ENCODE results near the gene ZNF248.
"Not testable (repeated sequence)": the region's sequence is repeated elsewhere in the genome, so short reads cannot be mapped to it uniquely, and the experiment has no call there.

ZNF248 gene

GRCh38 chr10:37859270-37859669, 1.9 kb upstream of the ZNF248 start:
- not testable (repeated sequence) for H3K9me3 Mint-ChIP-seq; H3K36me3 Mint-ChIP-seq; H3K4me3 Mint-ChIP-seq; H3K27ac Mint-ChIP-seq; ATAC-seq (replicated peaks); H3K27me3 Mint-ChIP-seq; DNase-seq
- peaks cover 15 to 37% of the 10 kb centered on the region in 2 donors for H3K4me1 Mint-ChIP-seq

GRCh38 chr10:37856881-37857286, 526 bp downstream of the ZNF248 start:
- Mint-ChIP-seq H3K36me3 (peaks cover 20 to 28% of the 10 kb centered on the region in 2 donors), H3K27ac (peak overlapping the region; percentile 98), H3K9me3 (no peaks in the 10 kb centered on the region), H3K4me1 (peaks cover 18 to 52% of the 10 kb centered on the region in 2 donors), H3K4me3 (peak overlapping the region; percentile 89 to 90), H3K27me3 (no peaks in the 10 kb centered on the region)
- no peak for DNase-seq
- ATAC-seq (replicated peaks) = peak; percentile 10 to 18

GRCh38 chr10:37855636-37856035, 1.8 kb downstream of the ZNF248 start:
- ATAC-seq (replicated peaks) (no peak), DNase-seq (no peak)
- peaks cover 23 to 32% of the 10 kb centered on the region in 2 donors for H3K36me3 Mint-ChIP-seq
- H3K27ac Mint-ChIP-seq = no peak overlapping the region
- H3K4me1 Mint-ChIP-seq = peaks cover 18 to 52% of the 10 kb centered on the region in 2 donors
- H3K27me3 Mint-ChIP-seq = no peaks in the 10 kb centered on the region
- H3K4me3 Mint-ChIP-seq = peak overlapping the region; percentile 49 to 53
- H3K9me3 Mint-ChIP-seq = no peaks in the 10 kb centered on the region

GRCh38 chr10:37854626-37855025, 2.8 kb downstream of the ZNF248 start:
- no peaks in the 10 kb centered on the region for H3K27me3 Mint-ChIP-seq
- peaks cover 18 to 52% of the 10 kb centered on the region in 2 donors for H3K4me1 Mint-ChIP-seq
- no peak for ATAC-seq (replicated peaks)
- no peak for DNase-seq
- H3K27ac Mint-ChIP-seq = no peak overlapping the region
- no peaks in the 10 kb centered on the region for H3K9me3 Mint-ChIP-seq
- peak overlapping the region in 1 of 2 donors; percentile 49 for H3K4me3 Mint-ChIP-seq
- peaks cover 23 to 29% of the 10 kb centered on the region in 2 donors for H3K36me3 Mint-ChIP-seq

- Mint-ChIP-seq H3K36me3 (peaks cover 53 to 77% of the 10 kb centered on the region in 2 donors), H3K9me3 (peaks cover 8 to 12% of the 10 kb centered on the region in 2 donors), H3K27ac (peak overlapping the region; percentile 72), H3K27me3 (no peaks in the 10 kb centered on the region), H3K4me1 (peaks cover 3% of the 10 kb centered on the region in 2 donors), H3K4me3 (no peak overlapping the region)
- DNase-seq (no peak), ATAC-seq (replicated peaks) (no peak)
Observed at GRCh38 chr10:37844644-37845043, 12.8 kb downstream of the ZNF248 start.

GRCh38 chr10:37839243-37839642, 18.2 kb downstream of the ZNF248 start:
- Mint-ChIP-seq H3K9me3 (peaks cover 25 to 32% of the 10 kb centered on the region in 2 donors), H3K27ac (no peak overlapping the region), H3K4me3 (no peak overlapping the region), H3K27me3 (no peaks in the 10 kb centered on the region), H3K36me3 (peaks cover 72 to 91% of the 10 kb centered on the region in 2 donors), H3K4me1 (peaks cover 2 to 6% of the 10 kb centered on the region in 2 donors)
- ATAC-seq (replicated peaks) (no peak), DNase-seq (no peak)

- Mint-ChIP-seq H3K27ac (no peak overlapping the region), H3K4me3 (no peak overlapping the region), H3K9me3 (peaks cover 56 to 66% of the 10 kb centered on the region in 2 donors), H3K4me1 (peaks cover 2 to 8% of the 10 kb centered on the region in 2 donors), H3K36me3 (peaks cover 92 to 96% of the 10 kb centered on the region in 2 donors), H3K27me3 (no peaks in the 10 kb centered on the region)
- DNase-seq (no peak), ATAC-seq (replicated peaks) (no peak)
Observed at GRCh38 chr10:37831495-37832333, 25.7 kb downstream of the ZNF248 start.

- Mint-ChIP-seq H3K4me3 (no peak overlapping the region), H3K36me3 (peaks cover 58 to 71% of the 10 kb centered on the region in 2 donors), H3K27ac (no peak overlapping the region), H3K9me3 (peaks cover 31 to 32% of the 10 kb centered on the region in 2 donors), H3K27me3 (no peaks in the 10 kb centered on the region), H3K4me1 (peaks cover 2 to 8% of the 10 kb centered on the region in 2 donors)
- peak; percentile 73 to 76 for ATAC-seq (replicated peaks)
- no peak for DNase-seq
Observed at GRCh38 chr10:37826806-37827205, 30.6 kb downstream of the ZNF248 start.

- Mint-ChIP-seq H3K4me3 (no peak overlapping the region), H3K27ac (no peak overlapping the region), H3K27me3 (no peaks in the 10 kb centered on the region), H3K36me3 (peaks cover 27 to 38% of the 10 kb centered on the region in 2 donors), H3K4me1 (no peaks in the 10 kb centered on the region), H3K9me3 (peaks cover 27 to 31% of the 10 kb centered on the region in 2 donors)
- ATAC-seq (replicated peaks) = no peak
- no peak for DNase-seq
Observed at GRCh38 chr10:37821237-37821636, 36.2 kb downstream of the ZNF248 start.

GRCh38 chr10:37819797-37820196, 37.6 kb downstream of the ZNF248 start:
- Mint-ChIP-seq H3K36me3 (peaks cover 24 to 36% of the 10 kb centered on the region in 2 donors), H3K4me3 (no peak overlapping the region), H3K27me3 (no peaks in the 10 kb centered on the region), H3K9me3 (peaks cover 33 to 45% of the 10 kb centered on the region in 2 donors), H3K4me1 (no peaks in the 10 kb centered on the region), H3K27ac (no peak overlapping the region)
- DNase-seq (no peak), ATAC-seq (replicated peaks) (no peak)

GRCh38 chr10:37816290-37816689, 41.1 kb downstream of the ZNF248 start:
- H3K4me1 Mint-ChIP-seq = no peaks in the 10 kb centered on the region
- H3K4me3 Mint-ChIP-seq = no peak overlapping the region
- H3K9me3 Mint-ChIP-seq = peaks cover 48 to 61% of the 10 kb centered on the region in 2 donors
- DNase-seq (no peak), ATAC-seq (replicated peaks) (no peak)
- H3K27ac Mint-ChIP-seq = no peak overlapping the region
- peaks cover 18 to 54% of the 10 kb centered on the region in 2 donors for H3K36me3 Mint-ChIP-seq
- H3K27me3 Mint-ChIP-seq = no peaks in the 10 kb centered on the region

GRCh38 chr10:37813763-37814162, 43.6 kb downstream of the ZNF248 start:
- no peaks in the 10 kb centered on the region for H3K4me1 Mint-ChIP-seq
- H3K36me3 Mint-ChIP-seq = peaks cover 21 to 51% of the 10 kb centered on the region in 2 donors
- no peak overlapping the region for H3K4me3 Mint-ChIP-seq
- peaks cover 41 to 44% of the 10 kb centered on the region in 2 donors for H3K9me3 Mint-ChIP-seq
- DNase-seq = no peak
- ATAC-seq (replicated peaks) = no peak
- H3K27me3 Mint-ChIP-seq = no peaks in the 10 kb centered on the region
- no peak overlapping the region for H3K27ac Mint-ChIP-seq

GRCh38 chr10:37812290-37812689, 45.1 kb downstream of the ZNF248 start:
- no peak overlapping the region for H3K27ac Mint-ChIP-seq
- DNase-seq (no peak), ATAC-seq (replicated peaks) (no peak)
- H3K4me3 Mint-ChIP-seq = no peak overlapping the region
- peaks cover 39 to 44% of the 10 kb centered on the region in 2 donors for H3K9me3 Mint-ChIP-seq
- peaks cover 21 to 51% of the 10 kb centered on the region in 2 donors for H3K36me3 Mint-ChIP-seq
- H3K27me3 Mint-ChIP-seq = no peaks in the 10 kb centered on the region
- no peaks in the 10 kb centered on the region for H3K4me1 Mint-ChIP-seq

GRCh38 chr10:37803269-37803668, 54.1 kb downstream of the ZNF248 start:
- Mint-ChIP-seq H3K4me1 (no peaks in the 10 kb centered on the region), H3K27me3 (no peaks in the 10 kb centered on the region), H3K4me3 (no peak overlapping the region), H3K9me3 (peaks cover 0 to 3% of the 10 kb centered on the region in 2 donors), H3K36me3 (peaks cover 0 to 18% of the 10 kb centered on the region in 2 donors), H3K27ac (no peak overlapping the region)
- no peak for DNase-seq
- ATAC-seq (replicated peaks) = no peak

- no peak overlapping the region for H3K4me3 Mint-ChIP-seq
- H3K36me3 Mint-ChIP-seq = peaks cover 2 to 20% of the 10 kb centered on the region in 2 donors
Observed at GRCh38 chr10:37801557-37801956, 55.9 kb downstream of the ZNF248 start.

More at GRCh38 chr10:37801557-37801956, 55.9 kb downstream of the ZNF248 start:
- ATAC-seq (replicated peaks) (no peak), DNase-seq (no peak)
- Mint-ChIP-seq H3K27me3 (no peaks in the 10 kb centered on the region), H3K27ac (no peak overlapping the region), H3K9me3 (peaks cover 0 to 5% of the 10 kb centered on the region in 2 donors), H3K4me1 (no peaks in the 10 kb centered on the region)

Data from stimulated activated naive B cell treated with anti-CD40 and anti-IgM and Interleukin-4, amounts not matched to agents 10 μg/mL and 1 μg/mL and 100 μg/mL, for 72 hours (primary cell).